Stimulated activated naive CD4-positive, alpha-beta T cell treated with Interleukin-2 at 50 U/mL for 16 hours (primary cell): ENCODE data around the gene KIR2DL1.
"Not testable (repeated sequence)": the region's sequence is repeated elsewhere in the genome, so short reads cannot be mapped to it uniquely, and the experiment has no call there.

Source experiments
- DNase-seq: peaks from one replicate; lab custom pipeline; 2025; lab: John Stamatoyannopoulos, UW

The KIR2DL1 gene

DNA sequence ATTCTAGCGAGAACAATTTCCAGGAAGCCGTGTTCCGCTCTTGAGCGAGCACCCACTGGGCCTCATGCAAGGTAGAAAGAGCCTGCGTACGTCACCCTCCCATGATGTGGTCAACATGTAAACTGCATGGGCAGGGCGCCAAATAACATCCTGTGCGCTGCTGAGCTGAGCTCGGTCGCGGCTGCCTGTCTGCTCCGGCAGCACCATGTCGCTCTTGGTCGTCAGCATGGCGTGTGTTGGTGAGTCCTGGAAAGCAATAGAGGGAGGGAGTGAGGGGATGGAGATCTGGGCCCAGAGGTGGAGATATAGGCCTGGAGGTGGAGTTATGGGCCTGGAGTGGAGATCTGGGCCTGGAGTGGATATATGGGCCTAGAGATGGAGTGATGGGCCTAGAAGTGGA is at the start of gene KIR2DL1:
KIR2DL1 (plus strand) TSS at position 148 of the 400 bp plus-strand sequence; CDS start at position 206, 58 bp downstream.
- not testable (repeated sequence) for DNase-seq

DNA sequence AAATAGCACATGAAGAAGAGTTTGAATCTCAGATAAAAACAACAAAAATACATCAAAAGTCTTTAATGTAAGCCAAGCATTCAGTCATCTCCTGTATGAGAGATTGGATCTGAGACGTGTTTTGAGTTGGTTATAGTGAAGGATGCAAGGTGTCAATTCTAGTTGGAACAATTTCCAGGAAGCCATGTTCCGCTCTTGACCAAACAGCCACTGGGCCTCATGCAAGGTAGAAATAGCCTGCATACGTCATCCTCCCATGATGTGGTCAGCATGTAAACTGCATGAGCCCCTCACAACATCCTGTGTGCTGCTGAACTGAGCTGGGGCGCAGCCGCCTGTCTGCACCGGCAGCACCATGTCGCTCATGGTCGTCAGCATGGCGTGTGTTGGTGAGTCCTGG is 45.5 kb upstream of the KIR2DL1 start, which contains the start of gene KIR3DL3:
KIR3DL3 (plus strand) TSS at position 301 of the 400 bp plus-strand sequence; CDS start at position 356, 55 bp downstream.
- no peak for DNase-seq

DNA sequence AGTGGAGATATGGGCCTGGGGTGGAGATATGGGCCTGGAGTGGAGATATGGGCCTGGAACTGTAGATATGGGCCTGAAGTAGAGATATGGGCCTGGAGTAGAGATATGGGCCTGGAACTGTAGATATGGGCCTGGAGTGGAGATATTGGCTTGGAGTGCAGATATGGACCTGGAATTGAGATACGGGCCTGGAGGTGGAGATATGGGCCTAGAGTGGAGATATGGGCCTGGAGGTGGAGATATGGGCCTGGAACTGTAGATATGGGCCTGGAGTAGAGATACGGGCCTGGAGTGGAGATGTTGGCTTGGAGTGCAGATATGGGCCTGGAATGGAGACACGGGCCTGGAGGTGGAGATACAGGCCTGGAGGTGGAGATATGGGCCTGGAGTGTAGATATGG is 44.9 kb upstream of the KIR2DL1 start:
- DNase-seq, result no peak

DNA sequence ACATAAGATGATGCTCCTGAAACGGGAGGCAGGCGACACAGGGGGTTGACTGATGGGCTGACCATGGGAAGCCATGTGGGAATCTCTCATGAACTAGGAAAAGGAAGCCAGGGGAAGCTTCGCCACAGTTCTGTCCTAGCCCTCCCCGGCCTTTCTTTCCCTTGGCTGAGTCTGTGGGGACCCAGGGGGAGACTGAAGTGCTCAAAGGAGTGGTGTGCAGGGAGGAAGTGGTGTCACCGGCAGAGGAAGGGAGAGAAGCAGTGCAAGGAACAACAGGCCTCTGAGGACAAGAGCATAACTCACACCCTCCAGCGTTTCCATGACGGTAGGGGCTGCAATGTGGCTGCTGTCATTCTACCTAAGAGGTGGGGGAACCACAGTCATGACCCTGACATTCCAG is 44.3 kb upstream of the KIR2DL1 start:
- DNase-seq, result no peak

DNA sequence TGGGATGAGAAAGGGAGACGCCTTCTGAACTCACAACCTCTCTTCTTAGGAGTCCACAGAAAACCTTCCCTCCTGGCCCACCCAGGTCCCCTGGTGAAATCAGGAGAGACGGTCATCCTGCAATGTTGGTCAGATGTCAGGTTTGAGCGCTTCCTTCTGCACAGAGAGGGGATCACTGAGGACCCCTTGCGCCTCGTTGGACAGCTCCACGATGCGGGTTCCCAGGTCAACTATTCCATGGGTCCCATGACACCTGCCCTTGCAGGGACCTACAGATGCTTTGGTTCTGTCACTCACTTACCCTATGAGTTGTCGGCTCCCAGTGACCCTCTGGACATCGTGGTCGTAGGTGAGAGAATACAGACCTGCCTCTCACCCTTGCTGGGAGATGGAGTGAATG is 42.0 kb upstream of the KIR2DL1 start:
- DNase-seq, result no peak

DNA sequence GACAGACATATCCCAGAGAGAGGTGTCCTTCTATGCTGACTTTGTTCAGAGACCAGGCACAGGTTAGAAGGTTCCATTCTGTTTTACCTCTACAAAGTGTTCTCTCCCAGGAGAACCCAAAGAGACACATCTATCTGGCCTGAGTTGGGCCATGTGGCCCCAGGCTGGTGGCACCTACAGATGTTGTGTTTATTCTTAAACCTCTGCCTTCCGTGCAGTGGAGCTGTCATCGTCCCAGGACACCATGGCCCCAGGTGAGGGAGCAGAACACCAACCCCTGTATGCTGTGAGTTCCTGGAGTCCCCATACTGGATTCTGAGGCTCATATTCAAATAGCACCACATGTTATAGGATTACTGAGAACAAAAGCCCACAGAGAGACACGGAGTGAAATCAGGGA is 41.4 kb upstream of the KIR2DL1 start:
- DNase-seq, result no peak

DNA sequence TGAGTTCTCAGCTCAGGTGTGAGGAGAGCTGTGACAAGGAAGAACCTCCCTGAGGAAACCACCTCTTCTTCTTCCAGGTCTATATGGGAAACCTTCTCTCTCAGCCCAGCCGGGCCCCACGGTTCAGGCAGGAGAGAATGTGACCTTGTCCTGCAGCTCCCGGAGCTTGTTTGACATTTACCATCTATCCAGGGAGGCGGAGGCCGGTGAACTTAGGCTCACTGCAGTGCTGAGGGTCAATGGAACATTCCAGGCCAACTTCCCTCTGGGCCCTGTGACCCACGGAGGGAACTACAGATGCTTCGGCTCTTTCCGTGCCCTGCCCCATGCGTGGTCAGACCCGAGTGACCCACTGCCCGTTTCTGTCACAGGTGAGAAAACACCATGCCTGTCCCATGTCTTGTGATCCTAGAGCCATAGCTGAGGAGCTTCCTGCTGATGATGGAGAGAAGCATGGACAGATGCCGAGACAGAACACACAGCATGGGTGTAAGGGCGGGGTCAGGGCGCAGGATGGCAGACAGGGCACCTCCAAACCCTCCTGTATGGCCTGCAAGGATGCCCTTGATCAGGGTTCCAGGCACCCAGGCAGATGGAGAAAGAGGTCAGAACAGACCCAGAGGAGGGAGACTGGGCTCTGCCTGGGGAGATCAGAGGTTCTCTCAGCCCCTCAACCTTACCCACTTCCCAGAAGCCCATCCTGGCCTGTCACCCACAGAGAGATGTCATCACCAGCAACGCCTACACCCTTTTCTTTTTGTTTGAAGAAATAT is 40.0 kb upstream of the KIR2DL1 start:
- DNase-seq, result no peak

DNA sequence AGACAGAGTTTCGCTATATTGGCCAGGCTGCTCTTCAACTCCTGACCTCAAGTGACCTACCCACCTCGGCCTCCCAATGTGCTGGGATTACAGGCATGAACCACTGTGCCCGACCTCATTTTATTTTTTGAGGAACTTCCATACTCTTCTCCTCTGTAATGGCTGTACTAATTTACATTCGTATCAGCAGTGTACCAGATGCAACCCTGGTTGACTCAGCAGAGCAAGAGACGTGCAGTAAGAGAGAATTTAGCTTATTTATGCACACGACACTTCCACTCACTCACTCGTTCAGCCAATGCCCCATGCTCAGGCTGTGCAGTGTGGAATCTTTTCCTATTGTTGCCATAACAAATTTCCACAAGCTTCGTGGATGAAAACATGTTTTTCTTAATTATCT is 38.4 kb upstream of the KIR2DL1 start:
- no peak for DNase-seq

DNA sequence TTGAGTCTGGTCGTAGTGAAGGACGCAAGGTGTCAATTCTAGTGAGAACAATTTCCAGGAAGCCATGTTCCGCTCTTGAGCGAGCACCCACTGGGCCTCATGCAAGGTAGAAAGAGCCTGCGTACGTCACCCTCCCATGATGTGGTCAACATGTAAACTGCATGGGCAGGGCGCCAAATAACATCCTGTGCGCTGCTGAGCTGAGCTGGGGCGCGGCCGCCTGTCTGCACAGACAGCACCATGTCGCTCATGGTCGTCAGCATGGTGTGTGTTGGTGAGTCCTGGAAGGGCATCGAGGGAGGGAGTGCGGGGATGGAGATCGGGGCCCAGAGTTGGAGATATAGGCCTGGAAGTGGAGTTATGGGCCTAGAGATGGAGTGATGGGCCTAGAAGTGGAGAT is 31.3 kb upstream of the KIR2DL1 start, which contains the start of gene KIR2DL3:
KIR2DL3 (plus strand) TSS at position 208 of the 400 bp plus-strand sequence; CDS start at position 241, 33 bp downstream.
- DNase-seq, result not testable (repeated sequence)

DNA sequence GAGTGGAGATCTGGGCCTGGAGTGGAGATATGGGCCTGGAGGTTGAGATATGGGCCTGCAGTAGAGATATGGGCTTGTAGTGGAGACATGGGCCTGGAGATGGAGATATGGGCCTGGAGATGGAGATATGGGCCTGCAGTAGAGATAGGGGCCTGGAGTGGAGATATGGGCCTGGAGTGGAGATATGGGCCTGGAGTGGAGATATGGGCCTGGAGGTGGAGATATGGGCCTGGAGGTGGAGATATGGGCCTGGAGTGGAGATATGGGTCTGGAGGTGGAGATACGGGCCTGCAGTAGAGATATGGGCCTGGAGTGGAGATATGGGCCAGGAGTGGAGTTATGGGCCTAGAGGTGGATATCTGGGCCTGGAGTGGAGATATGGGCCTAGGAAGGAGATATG is 30.9 kb upstream of the KIR2DL1 start:
- no peak for DNase-seq

DNA sequence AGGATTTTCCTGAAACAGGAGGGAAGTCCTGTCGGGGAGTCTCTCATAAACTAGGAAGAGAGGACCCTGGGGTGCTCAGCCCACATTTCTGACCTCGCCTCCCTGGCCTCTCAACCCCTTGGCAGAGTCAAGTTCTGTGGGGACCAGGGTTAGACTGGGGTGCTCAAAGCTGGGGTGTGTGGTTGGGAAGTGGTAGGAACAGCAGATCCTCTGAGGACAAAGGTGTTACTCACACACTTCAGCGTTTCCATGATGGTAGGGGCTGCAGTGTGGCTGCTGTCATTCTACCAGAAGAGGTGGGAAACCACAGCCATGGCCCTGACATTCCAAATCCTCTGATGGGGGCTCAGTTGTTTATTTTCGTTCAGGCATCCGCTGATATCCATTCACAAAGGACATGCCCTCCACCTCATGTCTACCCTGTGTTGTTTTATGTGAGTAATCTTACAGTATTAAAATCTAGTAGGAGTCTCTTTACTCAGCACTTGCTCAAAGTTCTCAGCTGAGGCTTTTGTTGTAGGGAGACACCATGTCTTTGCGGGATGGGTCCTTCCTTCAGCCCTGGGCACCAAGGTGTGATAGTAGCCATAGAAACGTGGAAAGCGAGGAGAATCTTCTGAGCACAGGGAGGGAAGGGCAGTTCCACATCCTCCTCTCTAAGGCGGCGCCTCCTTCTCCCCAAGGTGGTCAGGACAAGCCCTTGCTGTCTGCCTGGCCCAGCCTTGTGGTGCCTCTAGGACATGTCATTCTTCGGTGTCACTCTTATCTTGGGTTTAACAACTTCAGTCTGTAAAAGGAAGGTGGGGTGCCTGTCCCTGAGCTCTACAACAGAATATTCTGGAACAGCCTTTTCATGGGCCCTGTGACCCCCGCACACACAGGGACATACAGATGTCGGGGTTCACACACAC is 29.8 kb upstream of the KIR2DL1 start:
- DNase-seq, result no peak

DNA sequence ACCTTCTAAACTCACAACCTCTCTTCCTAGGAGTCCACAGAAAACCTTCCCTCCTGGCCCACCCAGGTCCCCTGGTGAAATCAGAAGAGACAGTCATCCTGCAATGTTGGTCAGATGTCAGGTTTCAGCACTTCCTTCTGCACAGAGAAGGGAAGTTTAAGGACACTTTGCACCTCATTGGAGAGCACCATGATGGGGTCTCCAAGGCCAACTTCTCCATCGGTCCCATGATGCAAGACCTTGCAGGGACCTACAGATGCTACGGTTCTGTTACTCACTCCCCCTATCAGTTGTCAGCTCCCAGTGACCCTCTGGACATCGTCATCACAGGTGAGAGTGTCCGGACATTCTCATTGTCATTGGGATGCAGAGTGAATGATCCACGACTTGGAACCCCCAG is 27.6 kb upstream of the KIR2DL1 start:
- not testable (repeated sequence) for DNase-seq

DNA sequence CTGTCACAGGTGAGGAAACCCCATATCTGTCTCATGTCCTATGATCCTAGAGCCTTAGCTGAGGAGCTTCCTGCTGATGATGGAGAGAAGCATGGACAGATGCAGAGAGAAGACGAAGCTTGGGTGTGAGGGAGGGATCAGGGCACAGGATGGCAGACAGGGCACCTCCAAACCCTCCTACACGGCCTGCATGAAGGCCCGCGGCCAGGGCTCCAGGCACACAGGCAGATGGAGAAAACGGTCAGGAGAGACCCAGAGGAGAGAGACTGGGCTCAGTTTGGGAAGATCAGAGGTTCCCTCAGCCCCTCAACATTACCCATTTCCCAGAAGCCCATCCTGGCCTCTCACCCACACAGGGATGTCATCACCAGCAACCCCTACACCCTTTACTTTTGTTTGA is 25.5 kb upstream of the KIR2DL1 start:
- DNase-seq, result not testable (repeated sequence)

DNA sequence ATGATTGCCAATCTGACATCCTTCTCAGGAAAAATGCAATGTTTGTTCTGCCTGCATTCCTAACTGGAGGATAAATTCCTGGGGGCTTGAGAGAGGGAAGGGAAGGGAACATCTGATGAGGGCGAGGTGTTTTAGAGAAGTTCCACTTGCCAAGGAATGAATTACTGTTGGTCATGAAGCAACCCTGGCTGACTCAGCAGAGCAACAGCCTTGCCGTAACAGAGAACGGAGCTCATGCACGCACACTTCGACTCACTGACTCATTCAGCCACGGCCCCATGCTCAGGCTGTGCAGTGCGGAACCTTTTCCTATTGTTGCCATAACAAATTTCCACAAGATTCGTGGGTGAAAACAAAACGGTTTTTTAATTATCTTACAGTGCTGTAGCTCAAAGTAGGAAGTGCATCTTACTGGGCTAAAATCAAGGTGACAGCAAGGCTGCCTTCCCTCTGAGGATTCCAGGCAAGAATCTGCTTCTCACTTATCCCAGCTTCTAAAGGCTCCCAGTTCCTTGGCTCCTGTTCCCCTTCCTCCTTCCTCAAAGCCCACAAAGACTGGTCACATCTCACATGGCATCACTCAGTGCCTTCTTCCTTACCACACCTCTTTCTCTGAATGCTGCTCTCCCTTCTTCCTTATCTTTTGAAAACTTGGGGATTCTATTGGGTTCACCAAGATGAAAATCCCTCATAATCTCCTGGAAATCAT is 21.8 kb upstream of the KIR2DL1 start:
- DNase-seq, result not testable (repeated sequence)

DNA sequence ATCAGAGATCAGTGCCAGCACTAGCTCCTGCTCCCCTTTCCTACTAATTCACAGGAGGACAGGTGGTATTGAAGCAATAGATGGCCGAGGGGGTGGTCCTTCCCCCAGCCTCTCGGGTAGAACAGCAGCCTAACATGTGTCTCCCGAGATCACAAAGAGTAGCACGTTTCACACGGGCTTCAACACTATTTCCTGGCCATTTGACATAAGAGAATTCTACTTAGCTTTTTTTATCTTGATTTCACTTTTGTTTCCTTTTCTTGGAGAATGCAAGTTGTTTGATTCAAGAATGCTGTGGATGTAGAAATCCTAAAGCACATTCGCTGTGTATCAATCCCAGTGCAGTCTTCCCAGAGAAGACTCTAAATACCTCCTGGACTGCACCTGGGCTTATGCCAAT is 19.3 kb upstream of the KIR2DL1 start:
- DNase-seq, result not testable (repeated sequence)

DNA sequence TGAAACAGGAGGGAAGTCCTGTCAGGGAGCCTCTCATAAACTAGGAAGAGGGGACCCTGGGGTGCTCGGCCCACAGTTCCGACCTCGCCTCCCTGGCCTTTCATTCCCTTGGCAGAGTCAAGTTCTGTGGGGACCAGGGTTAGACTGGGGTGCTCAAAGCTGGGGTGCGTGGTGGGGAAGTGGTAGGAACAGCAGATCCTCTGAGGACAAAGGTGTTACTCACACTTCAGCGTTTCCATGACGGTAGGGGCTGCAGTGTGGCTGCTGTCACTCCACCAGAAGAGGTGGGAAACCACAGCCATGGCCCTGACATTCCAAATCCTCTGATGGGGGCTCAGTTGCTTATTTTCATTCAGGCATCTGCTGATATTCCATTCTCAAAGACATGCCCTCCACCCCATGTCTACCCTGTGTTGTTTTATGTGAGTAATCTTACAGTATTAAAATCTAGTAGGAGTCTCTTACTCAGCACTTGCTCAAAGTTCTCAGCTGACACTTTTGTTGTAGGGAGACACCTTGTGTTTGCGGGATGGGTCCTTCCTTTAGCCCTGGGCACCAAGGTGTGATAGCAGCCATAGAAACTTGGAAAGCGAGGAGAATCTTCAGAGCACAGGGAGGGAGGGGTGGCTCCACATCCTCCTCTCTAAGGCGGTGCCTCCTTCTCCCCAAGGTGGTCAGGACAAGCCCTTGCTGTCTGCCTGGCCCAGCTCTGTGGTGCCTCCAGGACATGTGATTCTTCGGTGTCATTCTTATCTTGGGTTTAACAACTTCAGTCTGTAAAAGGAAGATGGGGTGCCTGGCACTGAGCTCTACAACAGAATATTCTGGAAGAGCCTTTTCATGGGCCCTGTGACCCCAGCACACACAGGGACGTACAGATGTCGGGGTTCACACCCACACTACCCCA is 13.1 kb upstream of the KIR2DL1 start:
- not testable (repeated sequence) for DNase-seq

DNA sequence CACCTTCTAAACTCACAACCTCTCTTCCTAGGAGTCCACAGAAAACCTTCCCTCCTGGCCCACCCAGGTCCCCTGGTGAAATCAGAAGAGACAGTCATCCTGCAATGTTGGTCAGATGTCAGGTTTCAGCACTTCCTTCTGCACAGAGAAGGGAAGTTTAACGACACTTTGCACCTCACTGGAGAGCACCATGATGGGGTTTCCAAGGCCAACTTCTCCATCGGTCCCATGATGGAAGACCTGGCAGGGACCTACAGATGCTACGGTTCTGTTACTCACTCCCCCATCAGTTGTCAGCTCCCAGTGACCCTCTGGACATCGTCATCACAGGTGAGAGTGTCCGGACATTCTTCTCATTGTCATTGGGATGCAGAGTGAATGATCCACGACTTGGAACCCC is 11.0 kb upstream of the KIR2DL1 start:
- not testable (repeated sequence) for DNase-seq

DNA sequence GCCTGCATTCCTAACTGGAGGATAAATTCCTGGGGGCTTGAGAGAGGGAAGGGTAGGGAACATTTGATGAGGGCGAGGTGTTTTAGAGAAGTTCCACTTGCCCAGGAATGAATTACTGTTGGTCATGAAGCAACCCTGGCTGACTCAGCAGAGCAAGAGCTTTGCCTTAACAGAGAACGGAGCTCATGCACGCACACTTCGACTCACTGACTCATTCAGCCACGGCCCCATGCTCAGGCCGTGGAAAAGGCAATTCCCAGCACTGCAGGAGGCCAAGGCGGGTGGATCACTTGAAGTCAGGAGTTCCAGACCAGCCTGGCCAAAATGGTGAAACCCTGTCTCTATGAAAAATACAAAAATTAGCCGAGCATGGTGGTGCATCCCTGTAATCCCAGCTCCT is 5.4 kb upstream of the KIR2DL1 start:
- DNase-seq, result not testable (repeated sequence)

DNA sequence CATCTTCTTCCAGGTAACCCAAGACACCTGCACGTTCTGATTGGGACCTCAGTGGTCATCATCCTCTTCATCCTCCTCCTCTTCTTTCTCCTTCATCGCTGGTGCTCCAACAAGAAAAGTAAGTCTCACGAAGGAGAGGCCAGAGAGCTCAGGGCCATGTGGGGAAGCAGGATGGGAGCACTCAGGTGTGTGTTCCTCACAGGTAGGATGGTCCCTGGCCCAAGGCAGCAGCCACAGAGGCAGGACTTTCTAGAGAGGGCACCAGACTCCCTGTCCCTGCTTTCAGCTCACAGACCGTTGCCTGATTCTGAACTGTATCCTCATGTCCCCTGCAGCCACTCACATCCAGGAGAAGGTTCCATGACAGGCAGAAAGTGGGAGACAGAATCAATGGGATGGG is 3.1 kb upstream of the KIR2DL1 start:
- DNase-seq, result not testable (repeated sequence)

DNA sequence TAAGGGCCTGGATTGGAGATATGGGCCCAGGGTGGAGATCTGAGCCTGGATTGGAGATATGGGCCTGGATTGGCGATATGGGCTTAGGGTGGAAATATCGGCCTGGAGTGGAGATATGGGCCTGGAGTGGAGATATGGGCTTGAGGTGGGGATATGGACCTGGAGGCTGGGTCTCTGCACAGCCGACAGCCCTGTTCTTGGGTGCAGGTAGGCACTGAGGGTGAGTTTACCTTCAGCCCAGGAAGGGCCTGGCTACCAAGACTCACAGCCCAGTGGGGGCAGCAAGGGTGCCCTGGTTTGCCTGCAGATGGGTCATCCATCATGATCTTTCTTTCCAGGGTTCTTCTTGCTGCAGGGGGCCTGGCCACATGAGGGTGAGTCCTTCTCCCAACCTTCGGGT is 918 bp downstream of the KIR2DL1 start:
- not testable (repeated sequence) for DNase-seq
